ENCODE measurements around the gene SPATA31E1. TPM values are rescaled to one million over a fixed set of nuclear protein-coding genes. Genes with fewer than 3 reads are reported as not detected.
"Not testable (repeated sequence)": the region's sequence is repeated elsewhere in the genome, so short reads cannot be mapped to it uniquely, and the experiment has no call there.

SPATA31E1 gene
- total and polyA plus RNA-seq, 8 donors: 0.02 TPM; not detected in 7

GRCh38 chr9:87909310-87910041 is 26.8 kb downstream of the SPATA31E1 start:
- no peaks in the 10 kb centered on the region for H3K27me3 ChIP-seq
- TF ChIP-seq, protein P1, sequence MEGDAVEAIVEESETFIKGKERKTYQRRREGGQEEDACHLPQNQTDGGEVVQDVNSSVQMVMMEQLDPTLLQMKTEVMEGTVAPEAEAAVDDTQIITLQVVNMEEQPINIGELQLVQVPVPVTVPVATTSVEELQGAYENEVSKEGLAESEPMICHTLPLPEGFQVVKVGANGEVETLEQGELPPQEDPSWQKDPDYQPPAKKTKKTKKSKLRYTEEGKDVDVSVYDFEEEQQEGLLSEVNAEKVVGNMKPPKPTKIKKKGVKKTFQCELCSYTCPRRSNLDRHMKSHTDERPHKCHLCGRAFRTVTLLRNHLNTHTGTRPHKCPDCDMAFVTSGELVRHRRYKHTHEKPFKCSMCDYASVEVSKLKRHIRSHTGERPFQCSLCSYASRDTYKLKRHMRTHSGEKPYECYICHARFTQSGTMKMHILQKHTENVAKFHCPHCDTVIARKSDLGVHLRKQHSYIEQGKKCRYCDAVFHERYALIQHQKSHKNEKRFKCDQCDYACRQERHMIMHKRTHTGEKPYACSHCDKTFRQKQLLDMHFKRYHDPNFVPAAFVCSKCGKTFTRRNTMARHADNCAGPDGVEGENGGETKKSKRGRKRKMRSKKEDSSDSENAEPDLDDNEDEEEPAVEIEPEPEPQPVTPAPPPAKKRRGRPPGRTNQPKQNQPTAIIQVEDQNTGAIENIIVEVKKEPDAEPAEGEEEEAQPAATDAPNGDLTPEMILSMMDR (IDR thresholded peaks at IDR 0.05): peak in 1 of 4 donors; percentile 17
- H3K9me3 ChIP-seq: no peaks in the 10 kb centered on the region
- ATAC-seq (peak; percentile 99 to 100 (median 100)), DNase-seq (peak; percentile 82 to 94 (median 90)), FAIRE-seq (no peak)
- no peak overlapping the region for H3K27ac ChIP-seq
- no peak overlapping the region for H3K4me3 ChIP-seq
- WGBS, 2 donors: 60 to 62% methylated on average over 20 of the region's 20 CpGs
- intact Hi-C loops (cut with DNase I): no loop called here
- no peaks in the 10 kb centered on the region for H3K4me1 ChIP-seq
- H3K36me3 ChIP-seq: no peaks in the 10 kb centered on the region

- DNase-seq (no peak), ATAC-seq (no peak), FAIRE-seq (no peak)
- Histone ChIP-seq H3K4me1 (no peaks in the 10 kb centered on the region), H3K36me3 (no peaks in the 10 kb centered on the region), H3K9me3 (no peaks in the 10 kb centered on the region), H3K27ac (no peak overlapping the region), H3K4me3 (no peak overlapping the region), H3K27me3 (no peaks in the 10 kb centered on the region)
- intact Hi-C loops (cut with DNase I): no loop called here
- WGBS, 2 donors: 46 to 52% methylated on average over 3 of the region's 3 CpGs
- TF ChIP-seq, protein P1 (IDR thresholded peaks at IDR 0.05): no peak
Measured at GRCh38 chr9:87910821-87911220, 28.1 kb downstream of the SPATA31E1 start.

GRCh38 chr9:87917662-87918061 is 35.0 kb downstream of the SPATA31E1 start, which contains the start of gene SPATA31C1:
Gene SPATA31C1, plus strand, starts transcription at chr9:87917962.
- no CpG with 5 or more reads among the region's 8 CpGs for WGBS, 2 donors
- H3K9me3 ChIP-seq; H3K36me3 ChIP-seq; H3K4me3 ChIP-seq; H3K27me3 ChIP-seq; FAIRE-seq; H3K4me1 ChIP-seq; H3K27ac ChIP-seq; DNase-seq; ATAC-seq; intact Hi-C loops (cut with DNase I): not testable (repeated sequence)

- H3K4me1 ChIP-seq; intact Hi-C loops (cut with DNase I); H3K9me3 ChIP-seq; H3K36me3 ChIP-seq; ATAC-seq; H3K27me3 ChIP-seq; H3K27ac ChIP-seq; H3K4me3 ChIP-seq; DNase-seq; FAIRE-seq: not testable (repeated sequence)
- 77 to 79% methylated on average over 12 of the region's 13 CpGs for WGBS, 2 donors
Measured at GRCh38 chr9:87919013-87919412, 36.3 kb downstream of the SPATA31E1 start.

GRCh38 chr9:87921561-87921960 is 38.9 kb downstream of the SPATA31E1 start:
- peak in 3 of 6 donors; percentile 28 to 60 (median 56) for DNase-seq
- H3K4me3 ChIP-seq; FAIRE-seq; H3K27me3 ChIP-seq; H3K4me1 ChIP-seq; H3K36me3 ChIP-seq; H3K9me3 ChIP-seq; intact Hi-C loops (cut with DNase I): not testable (repeated sequence)
- WGBS, 2 donors: 41 to 68% methylated on average over 8 of the region's 8 CpGs
- H3K27ac ChIP-seq: peak overlapping the region in 1 of 4 donors; percentile 15
- peak in 1 of 4 donors; percentile 48 for ATAC-seq

- DNase-seq; H3K27ac ChIP-seq; H3K36me3 ChIP-seq; H3K27me3 ChIP-seq; intact Hi-C loops (cut with DNase I); ATAC-seq; H3K4me3 ChIP-seq; H3K4me1 ChIP-seq; H3K9me3 ChIP-seq; FAIRE-seq: not testable (repeated sequence)
- 80 to 87% methylated on average over 10 of the region's 10 CpGs for WGBS, 2 donors
Measured at GRCh38 chr9:87923012-87923411, 40.3 kb downstream of the SPATA31E1 start.

GRCh38 chr9:87924851-87925250 is 42.2 kb downstream of the SPATA31E1 start:
- FAIRE-seq; H3K4me3 ChIP-seq; DNase-seq; H3K27me3 ChIP-seq; H3K27ac ChIP-seq; intact Hi-C loops (cut with DNase I); H3K9me3 ChIP-seq; H3K4me1 ChIP-seq; H3K36me3 ChIP-seq; ATAC-seq: not testable (repeated sequence)
- WGBS, 2 donors: 94% methylated on average over 10 of the region's 10 CpGs

- DNase-seq; H3K9me3 ChIP-seq; H3K36me3 ChIP-seq; H3K4me3 ChIP-seq; ATAC-seq; H3K27me3 ChIP-seq; H3K4me1 ChIP-seq; H3K27ac ChIP-seq; intact Hi-C loops (cut with DNase I): not testable (repeated sequence)
- FAIRE-seq: peak; percentile 23
Measured at GRCh38 chr9:87929152-87929551, 46.5 kb downstream of the SPATA31E1 start.

- DNase-seq (peak in 2 of 6 donors; percentile 31 to 53), ATAC-seq (peak in 2 of 4 donors; percentile 56 to 59)
- H3K36me3 ChIP-seq; H3K27ac ChIP-seq; intact Hi-C loops (cut with DNase I); H3K4me1 ChIP-seq; H3K4me3 ChIP-seq; FAIRE-seq; H3K27me3 ChIP-seq; H3K9me3 ChIP-seq: not testable (repeated sequence)
- 31 to 47% methylated on average over 7 of the region's 7 CpGs for WGBS, 2 donors
Measured at GRCh38 chr9:87934444-87934843, 51.8 kb downstream of the SPATA31E1 start.

- ATAC-seq; H3K36me3 ChIP-seq; H3K27ac ChIP-seq; intact Hi-C loops (cut with DNase I); H3K27me3 ChIP-seq; FAIRE-seq; H3K4me3 ChIP-seq; H3K4me1 ChIP-seq; DNase-seq; H3K9me3 ChIP-seq: not testable (repeated sequence)
- WGBS, 2 donors: 87 to 92% methylated on average over 4 to 12 of the region's 12 CpGs
Measured at GRCh38 chr9:87937352-87937751, 54.7 kb downstream of the SPATA31E1 start.

Measured in pancreas (tissue), 10 donors.